SHP77 (cell line): ENCODE measurements around the gene ELAVL2.
"Not testable (repeated sequence)": the region's sequence is repeated elsewhere in the genome, so short reads cannot be mapped to it uniquely, and the experiment has no call there.

Experiments used
- DNase-seq, 2 experiments: peaks; one replicate each; lab custom pipeline; 2025; lab: John Stamatoyannopoulos, UW

The ELAVL2 gene

GRCh38 chr9:23723048-23723447 lies 103.0 kb downstream of the ELAVL2 start:
- not testable (repeated sequence) for DNase-seq

- DNase-seq = no peak
Measured at GRCh38 chr9:23721466-23721865, 104.6 kb downstream of the ELAVL2 start.

GRCh38 chr9:23717505-23717904 lies 108.5 kb downstream of the ELAVL2 start:
- DNase-seq = no peak

GRCh38 chr9:23707249-23707648 lies 118.8 kb downstream of the ELAVL2 start:
- DNase-seq = no peak

GRCh38 chr9:23702311-23702922 lies 123.6 kb downstream of the ELAVL2 start:
- DNase-seq = no peak

GRCh38 chr9:23701291-23701690 lies 124.7 kb downstream of the ELAVL2 start:
- no peak for DNase-seq

GRCh38 chr9:23700359-23700758 lies 125.7 kb downstream of the ELAVL2 start:
- no peak for DNase-seq

GRCh38 chr9:23698161-23698560 lies 127.9 kb downstream of the ELAVL2 start:
- no peak for DNase-seq

GRCh38 chr9:23695572-23695971 lies 130.5 kb downstream of the ELAVL2 start:
- DNase-seq = no peak

- DNase-seq = no peak
Measured at GRCh38 chr9:23693374-23693773, 132.7 kb downstream of the ELAVL2 start.

GRCh38 chr9:23686896-23687295 lies 139.1 kb downstream of the ELAVL2 start:
- no peak for DNase-seq

- DNase-seq = no peak
Measured at GRCh38 chr9:23686257-23686656, 139.8 kb downstream of the ELAVL2 start.

GRCh38 chr9:23683611-23684061 lies 142.4 kb downstream of the ELAVL2 start:
- no peak for DNase-seq

- no peak for DNase-seq
Measured at GRCh38 chr9:23682891-23683431, 143.1 kb downstream of the ELAVL2 start.

- DNase-seq = no peak
Measured at GRCh38 chr9:23682352-23682751, 143.7 kb downstream of the ELAVL2 start.

GRCh38 chr9:23677446-23677845 lies 148.6 kb downstream of the ELAVL2 start:
- no peak for DNase-seq

- DNase-seq = no peak
Measured at GRCh38 chr9:23674016-23674585, 151.9 kb downstream of the ELAVL2 start.

GRCh38 chr9:23672151-23672550 lies 153.9 kb downstream of the ELAVL2 start:
- no peak for DNase-seq

GRCh38 chr9:23669776-23670175 lies 156.3 kb downstream of the ELAVL2 start:
- DNase-seq = no peak

- no peak for DNase-seq
Measured at GRCh38 chr9:23665635-23666034, 160.4 kb downstream of the ELAVL2 start.

GRCh38 chr9:23665051-23665450 lies 161.0 kb downstream of the ELAVL2 start:
- no peak for DNase-seq

GRCh38 chr9:23663946-23664345 lies 162.1 kb downstream of the ELAVL2 start:
- DNase-seq = no peak

- DNase-seq = no peak
Measured at GRCh38 chr9:23663536-23663935, 162.5 kb downstream of the ELAVL2 start.

- no peak for DNase-seq
Measured at GRCh38 chr9:23663125-23663524, 162.9 kb downstream of the ELAVL2 start.
